HK-2 (cell line): ENCODE results near the gene MTA2.
"Not testable (repeated sequence)": the region's sequence is repeated elsewhere in the genome, so short reads cannot be mapped to it uniquely, and the experiment has no call there.

Experiments
- DNase-seq: peaks from one replicate; pipeline ENCODE4 v3.0.0-alpha.2; 2018; ENCODE audit not compliant: unreplicated experiment

The MTA2 gene

DNA sequence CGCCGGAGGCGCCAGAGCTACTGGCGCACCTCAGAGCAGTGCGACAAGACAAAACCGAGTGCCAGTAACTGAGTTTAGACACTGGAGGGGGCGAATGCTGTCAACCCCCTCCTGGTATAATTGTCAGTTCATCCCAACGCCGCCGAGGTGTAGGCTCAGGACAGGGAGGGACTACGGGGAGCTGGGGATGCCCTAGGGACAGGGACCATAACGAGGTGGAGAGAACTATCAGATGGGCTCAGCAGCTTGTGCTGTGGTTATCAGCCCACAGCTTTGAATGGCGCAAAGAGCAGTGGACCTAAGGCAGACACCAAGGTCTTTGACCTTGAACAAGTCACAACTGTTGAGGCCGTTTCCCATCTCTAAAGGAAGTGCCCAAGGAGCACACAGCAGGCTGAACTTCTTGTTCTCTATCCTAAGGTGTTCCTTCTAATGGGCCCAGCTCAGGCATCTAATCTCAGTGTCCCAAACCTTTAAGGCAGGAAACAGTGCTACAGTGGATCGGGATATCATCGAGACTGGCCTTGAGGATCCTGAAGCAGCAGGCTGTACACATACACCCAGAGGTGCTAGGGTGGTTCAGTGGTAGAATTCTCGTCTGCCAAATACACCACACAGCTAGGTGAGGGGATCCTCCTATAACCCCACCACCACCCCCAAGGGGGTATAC lies 9.4 kb downstream of the MTA2 start:
- DNase-seq: no peak

DNA sequence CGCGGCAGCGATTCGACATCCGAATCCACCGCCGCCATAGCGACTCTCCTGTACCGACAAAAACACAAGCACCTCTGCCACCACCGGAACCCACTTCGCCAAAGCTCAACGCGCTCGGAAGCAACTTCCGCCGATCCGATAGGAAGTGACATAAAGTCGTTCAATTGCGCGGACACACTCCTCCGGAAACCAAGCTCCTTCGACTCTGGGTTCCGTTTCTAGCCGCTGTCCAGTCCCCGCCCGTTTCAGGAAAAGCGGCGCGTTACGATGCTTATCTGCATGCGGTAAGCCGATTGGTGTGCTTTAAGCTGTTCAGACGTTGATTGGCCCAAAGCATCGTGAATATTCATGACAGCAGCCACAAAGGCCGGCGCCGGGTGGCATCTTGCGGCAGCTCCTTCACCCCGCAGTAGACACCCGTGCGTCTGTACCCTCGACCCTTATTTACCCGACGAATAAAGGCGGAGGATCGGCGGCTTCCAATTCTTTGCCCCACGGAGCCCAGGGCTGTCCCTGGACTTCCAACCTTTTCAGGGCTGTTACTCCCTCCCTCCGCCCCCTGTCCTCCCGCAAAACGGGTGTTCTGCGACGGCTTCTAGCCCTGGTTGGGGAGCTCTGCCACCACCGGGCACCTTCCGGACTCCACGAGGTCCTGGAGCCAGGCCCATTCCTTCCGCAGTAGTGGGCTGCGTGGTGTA lies 10.1 kb downstream of the MTA2 start, which contains the start of gene TUT1:
TSS of gene TUT1 (minus strand) at position 76 of the 698 bp plus-strand sequence. CDS start at position 38, 38 bp downstream.
- DNase-seq: peak; percentile 94

DNA sequence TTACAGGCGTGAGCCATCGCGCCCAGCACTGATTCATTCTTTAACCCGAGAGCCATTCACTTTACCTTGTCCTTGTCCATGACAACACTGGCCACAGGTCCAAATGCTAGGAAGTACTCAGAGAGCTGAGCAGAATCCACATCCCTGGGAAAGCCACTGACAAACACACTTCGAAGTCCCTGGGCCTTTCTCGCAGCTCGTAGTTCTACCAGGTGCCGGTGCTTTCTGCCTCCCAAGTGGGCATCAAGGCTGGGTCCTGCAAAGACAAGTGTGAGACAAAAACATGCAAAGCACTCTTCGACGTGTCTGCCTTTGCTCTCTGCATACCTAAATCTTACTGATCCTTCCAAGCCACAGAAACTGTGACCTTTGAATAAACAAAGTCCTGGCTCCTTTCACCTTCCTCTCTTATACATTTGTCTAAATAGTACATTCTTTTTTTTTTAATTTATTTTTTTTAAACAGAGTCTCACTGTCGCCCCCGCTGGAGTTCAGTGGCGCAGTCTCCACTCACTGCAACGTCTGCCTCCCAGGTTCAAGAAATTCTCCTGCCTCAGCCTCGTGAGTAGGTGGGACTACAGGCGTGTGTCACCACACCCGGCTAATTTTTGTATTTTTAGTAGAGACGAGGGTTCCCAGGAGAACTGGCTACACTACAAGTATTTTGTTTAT lies 12.6 kb downstream of the MTA2 start:
- no peak for DNase-seq

DNA sequence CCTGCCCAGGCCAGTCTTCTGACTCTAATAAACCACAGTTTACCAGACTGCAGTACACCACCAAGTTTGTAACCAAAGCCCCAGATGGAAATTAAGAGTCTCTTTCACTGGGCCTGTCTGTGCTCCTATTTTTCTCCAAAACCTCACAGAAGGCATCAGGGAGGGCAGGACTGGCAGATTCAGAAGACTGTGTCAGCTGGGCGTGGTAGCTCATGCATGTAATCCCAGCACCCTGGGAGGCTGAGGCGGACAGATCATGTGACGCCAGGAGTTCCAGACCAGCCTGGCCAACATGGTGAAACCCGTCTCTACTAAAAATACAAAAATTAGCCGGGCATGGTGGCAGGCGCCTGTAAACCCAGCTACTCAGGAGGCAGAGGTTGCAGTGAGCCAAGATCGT lies 16.3 kb downstream of the MTA2 start:
- DNase-seq: not testable (repeated sequence)

DNA sequence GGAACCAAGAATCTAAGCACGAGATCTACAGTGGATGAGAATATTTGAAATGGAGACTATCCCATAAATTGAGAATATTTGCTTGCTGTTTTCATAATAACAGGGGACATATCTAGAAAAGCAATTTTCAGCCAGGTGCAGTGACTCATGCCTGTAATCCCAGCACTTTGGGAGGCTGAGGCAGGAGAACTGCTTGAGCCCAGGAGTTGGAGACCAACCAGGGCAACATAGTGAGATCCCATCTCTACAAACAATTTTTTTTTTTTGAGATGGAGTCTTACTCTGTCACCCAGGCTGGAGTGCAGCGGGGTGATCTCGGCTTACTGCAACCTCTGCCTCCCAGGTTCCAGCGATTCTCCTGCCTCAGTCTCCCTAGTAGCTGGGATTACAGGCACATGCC lies 19.9 kb downstream of the MTA2 start:
- DNase-seq: not testable (repeated sequence)

DNA sequence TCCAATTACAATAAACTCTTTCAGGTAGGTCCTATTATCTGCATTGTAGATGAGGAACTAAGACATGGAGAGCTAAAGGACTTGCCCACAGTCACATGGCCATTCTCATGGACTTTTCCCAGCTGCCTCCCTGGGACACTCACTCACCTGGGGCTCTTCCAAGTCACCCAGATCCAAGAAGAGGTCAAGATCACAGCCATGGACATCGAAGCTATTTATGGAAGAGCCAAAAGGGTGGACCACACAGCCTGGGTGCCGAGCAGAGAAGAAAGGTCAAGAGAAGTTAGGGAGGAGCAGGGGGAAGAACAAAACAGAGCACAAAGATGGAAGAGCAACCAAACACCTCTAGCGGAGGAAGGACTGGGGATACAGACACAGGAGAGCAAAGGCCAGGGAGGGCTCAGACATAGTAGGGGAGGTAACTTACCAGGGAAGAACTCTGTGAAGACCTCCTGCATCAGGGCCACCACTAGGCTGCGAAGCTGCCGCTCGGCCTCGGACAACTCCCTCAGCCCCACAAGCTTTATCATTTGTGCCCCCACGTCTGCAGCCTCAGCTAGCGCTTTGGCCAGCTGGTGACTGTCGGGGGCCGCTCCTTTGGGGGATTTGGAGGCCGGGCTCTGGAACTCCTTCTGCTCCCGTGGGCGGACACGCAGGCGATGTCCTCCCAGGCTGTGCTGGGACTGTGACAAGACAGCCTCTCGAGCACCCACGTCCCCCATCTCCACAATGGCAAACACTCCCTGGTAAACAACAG lies 20.5 kb downstream of the MTA2 start:
- DNase-seq: no peak

DNA sequence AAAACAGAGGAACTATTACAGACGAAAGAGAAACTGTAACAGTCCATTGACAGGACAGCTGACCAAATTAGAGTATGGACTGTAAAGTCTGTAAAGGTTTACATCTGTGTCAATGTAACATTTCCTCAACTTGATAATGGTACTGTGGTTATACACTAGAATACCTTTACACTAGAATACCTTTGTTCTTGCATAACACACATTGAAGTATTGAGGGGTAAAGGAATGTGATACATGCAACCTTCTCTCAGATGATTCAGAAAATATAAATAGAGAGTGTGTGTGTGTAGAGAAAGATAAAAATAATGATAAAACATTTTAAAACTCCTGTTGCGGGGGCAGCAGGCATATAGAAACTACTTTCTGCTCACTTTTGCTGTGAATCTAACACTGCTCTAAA lies 22.4 kb downstream of the MTA2 start:
- DNase-seq: no peak

DNA sequence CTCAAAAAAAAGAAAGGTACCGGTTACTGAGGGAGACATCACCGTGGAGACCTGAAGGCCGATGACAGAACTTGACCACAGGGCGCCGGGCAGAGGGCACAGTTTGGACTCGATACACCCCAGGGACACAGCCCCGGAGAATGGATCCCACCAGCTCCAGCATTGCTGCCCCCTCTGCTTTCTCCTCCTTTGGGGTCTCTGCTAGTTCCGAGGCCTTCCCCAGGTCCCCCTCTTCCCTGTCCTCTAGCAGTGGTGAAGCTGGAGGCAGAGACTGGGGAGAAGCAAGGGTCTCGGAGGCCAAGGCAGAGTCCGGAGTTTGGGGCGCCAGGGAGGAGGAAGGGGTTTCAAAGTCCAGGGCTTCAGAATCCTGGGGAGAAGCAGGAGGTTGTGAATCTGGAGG lies 23.1 kb downstream of the MTA2 start:
- no peak for DNase-seq

DNA sequence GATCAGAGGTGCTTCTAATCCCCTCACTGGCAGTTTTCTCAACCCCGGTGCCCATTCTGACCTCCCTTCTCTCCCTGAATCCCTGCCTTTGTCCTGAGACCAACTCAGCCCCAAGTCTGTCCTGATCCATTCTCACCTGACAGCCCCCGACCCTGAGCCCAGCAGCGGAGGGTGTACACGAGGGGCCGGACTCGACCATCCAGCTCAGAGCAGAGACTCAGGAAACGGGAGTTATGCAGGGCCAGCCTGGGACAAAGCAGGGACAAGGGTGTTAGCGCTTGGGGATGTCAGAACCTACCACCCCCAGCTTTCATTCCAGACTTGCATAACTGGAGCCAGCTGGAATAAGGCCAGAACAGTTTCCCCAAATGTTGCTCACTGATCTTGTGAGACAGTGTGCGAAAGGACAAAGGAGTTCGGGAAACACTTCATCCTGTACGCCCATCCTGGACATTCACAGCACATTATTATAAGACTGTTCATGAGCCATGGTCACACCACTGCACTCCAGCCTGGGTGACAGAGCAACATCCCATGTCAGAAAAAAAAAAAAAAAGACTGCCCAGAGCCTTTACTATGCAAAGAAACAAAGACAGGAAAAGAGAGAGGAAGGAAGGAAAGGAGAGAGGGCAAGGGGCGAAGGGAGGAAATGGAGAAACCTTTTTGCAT lies 24.5 kb downstream of the MTA2 start:
- DNase-seq: no peak

DNA sequence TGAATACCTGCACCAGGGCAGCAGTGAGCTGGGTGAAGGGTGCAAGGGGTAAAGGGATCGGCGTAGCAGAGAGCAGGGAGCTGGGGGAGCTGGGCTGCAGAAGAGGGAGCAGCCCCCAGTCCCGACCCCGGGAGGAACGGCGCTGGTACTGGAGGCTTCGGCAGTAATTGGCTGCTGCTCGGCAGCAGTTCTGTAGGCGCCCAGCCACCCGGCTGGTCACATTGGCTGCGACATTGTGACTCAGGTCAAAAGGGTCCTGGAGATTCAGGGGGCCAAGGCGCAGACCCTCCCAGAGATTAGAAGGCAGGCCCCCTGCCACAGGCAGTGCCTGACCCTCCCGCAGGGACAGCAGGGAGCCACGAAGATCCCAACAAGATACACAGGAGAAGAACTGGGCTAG lies 25.8 kb downstream of the MTA2 start:
- no peak for DNase-seq

DNA sequence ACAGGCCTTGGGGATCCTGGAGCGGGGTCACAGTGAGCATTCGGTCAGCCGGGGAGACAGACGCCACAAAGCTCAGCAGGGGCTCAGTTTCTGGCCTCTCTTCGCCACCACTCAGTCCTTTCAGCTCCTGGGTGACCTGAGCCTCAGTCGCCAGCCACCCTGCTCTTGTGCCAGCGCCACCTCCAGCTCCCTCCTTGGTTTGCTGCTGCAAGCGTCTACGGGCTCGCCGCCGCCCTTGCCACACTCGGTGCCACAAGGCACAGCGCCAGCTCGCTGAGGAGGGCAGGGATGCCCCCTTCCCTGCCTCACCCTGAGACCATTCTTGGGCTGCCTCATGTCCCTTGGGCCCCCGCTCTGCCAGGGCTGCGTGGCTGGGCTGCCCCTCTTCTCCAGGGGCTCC lies 26.5 kb downstream of the MTA2 start:
- no peak for DNase-seq

DNA sequence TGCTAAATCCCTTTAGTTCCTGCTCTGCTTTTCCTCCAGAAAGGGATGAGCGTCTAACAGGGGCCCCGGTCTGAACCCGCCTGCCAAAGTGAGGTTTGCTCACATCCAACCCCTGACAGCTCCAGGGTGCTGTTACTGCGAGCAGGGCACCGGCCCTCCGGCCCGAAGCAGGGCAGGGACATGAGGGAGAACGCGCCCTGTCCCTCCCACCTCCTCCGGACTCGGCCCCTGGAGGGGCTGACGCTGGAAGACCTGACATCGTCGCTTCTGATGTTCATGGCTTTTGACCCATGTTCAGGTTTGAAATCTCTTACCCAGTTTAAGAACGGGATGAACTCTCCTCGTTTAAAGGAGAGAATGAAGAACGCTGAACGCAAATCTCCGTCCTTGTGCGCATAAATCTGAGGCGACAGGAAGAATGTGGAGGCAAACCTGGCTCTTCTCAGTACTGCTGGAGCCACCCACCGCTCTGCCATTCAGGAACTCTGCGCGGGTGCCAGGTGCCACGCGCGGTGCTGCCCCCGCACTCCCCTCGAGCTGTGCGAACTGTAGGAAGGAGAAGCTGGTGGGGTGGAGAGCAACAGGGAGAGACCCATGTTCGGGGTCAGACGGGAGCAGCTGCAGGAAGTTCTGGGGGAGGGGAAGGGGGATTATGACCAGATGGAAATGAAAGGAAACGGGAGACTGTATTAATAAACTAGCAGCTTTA lies 27.1 kb downstream of the MTA2 start:
- no peak for DNase-seq

DNA sequence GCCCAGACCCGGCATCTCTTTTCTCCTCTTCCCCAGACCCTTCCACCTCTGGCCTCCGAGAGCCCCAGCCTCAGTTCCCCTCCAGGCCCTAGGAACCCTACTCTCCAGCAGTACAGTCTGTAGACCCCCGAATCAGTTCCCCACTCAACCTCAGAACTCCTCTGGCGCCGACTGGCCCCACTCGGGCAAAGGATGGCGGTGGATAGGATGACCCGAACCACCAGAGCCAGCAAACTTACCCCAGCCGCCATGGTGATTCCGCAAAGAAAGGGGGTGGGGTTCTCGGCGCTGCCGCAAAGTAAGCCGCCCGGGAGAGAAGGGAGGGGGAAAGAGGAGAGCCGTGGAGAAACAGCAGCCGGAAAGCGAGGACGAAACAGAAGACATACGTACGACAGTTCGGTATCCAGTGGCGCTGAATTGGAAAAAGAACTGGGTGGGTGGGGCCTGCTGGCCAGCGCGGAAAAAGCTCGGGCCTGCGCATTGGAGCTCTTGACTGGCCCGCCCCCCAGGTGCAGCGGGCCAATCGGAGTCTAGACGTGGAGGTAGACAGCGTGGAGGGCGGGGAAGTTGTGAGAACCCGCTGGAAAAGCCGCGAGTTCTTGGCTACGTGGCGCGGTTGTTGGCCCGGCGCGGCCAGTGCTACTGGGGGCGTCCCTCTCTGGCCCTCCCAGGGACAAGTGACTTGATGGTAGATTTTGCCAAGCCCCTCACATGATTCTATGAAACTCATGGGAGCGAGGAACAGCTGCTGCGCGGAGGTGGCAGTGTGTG lies 27.9 kb downstream of the MTA2 start, which contains the start of gene EEF1G:
TSS of gene EEF1G (minus strand) at position 300 of the 771 bp plus-strand sequence. CDS start at position 251, 49 bp downstream.
- peak; percentile 96 for DNase-seq

DNA sequence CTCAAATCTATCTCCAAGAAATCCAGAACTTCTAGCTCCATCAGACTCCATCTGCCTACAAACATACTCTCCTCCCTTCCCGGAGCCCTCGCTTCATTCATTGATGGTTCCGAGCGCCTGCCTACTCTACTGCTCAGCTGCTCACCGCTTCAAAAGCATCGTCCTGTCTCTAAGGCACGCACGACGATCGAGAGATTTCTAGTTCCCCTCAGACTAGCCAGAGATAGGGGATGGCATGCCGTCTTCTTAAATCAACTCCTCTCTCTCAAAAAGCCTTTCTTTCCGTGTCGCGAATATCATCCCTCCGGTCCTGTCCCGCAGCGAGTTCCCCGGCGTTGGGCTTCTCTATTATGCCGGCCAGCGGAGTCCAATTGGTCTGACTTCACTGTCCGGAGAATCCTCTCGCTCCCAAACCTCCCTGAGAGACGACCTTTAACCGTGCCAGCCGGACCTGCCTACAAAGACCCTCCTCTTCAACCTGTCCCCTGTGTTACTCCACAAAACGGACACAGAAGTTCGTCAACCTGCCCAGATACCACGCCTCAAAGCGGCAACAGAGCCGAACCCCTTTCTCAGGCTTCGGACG lies 28.6 kb downstream of the MTA2 start:
- DNase-seq: no peak

DNA sequence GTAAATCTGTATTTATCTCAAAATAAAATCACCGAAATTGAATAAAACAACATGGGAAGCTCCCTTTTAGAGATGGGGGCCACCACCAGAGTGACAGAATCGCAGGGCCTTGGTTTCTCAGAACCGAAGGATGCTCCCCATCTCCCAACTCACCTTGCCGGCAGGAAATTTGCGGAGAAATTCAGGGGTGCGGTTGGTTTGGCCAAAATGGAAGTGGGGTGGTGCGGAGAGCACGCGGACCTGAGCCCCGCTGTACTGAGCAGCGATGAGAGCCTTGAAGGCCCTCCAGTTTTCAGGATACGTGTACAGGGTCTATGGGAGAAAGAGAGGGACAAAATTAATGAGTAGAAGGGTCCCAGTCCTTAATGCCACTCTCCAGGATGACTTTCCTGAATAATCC lies 29.2 kb downstream of the MTA2 start:
- no peak for DNase-seq

DNA sequence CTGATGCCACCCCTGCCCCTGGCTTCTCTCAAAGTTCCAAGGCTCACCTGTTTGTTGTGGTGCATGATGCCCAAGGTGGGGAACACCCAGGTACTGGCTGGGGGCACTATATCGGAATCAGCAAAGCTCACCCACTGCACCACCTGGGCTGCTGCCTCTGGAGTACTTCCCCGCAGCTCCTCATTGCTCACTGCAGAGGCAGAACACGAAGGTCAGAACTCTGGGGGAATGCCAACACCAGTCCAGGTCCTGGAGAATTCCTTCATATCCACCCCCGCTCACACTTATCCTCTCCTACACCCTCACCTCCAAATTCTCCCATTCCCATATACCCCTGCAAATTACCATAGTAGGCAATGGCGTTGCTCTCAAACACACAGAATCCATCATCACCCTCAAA lies 30.2 kb downstream of the MTA2 start:
- not testable (repeated sequence) for DNase-seq

DNA sequence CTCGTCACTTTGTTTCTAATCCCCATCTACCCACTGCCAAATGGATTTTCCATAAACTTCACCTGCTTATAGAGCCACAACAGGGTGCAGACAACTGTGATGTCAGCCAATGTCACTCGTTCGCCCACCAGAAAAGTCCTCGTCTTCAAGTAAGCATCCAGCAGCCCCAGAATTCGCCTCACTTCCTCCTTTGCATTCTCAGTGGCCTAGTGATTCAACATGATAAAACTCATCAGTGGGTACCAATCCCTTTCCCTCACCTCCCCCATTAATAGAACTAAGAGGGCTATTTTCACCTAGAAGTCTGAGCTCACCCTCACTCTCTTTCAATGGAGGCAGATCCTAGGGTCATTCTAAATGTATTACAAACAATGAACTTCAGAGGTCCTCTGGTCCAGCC lies 30.8 kb downstream of the MTA2 start:
- not testable (repeated sequence) for DNase-seq

DNA sequence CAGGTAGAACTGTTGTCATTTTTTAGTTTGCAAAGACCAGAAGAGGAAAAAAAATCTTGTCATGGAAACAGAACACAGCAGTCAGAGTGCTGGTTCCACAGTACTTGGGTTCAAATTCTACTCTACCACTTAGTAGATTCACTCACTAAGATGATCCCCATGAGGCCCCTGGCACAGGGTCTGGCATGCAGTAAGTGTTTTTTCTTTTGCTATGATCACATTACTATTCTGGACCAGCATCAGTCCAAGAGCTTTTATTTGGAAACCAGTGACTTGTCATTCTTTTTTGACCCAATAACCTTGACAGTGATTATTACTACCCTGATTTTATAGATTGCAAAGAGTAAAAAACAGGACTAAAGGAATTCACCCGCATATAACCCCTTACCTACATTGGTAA lies 32.1 kb downstream of the MTA2 start:
- no peak for DNase-seq

DNA sequence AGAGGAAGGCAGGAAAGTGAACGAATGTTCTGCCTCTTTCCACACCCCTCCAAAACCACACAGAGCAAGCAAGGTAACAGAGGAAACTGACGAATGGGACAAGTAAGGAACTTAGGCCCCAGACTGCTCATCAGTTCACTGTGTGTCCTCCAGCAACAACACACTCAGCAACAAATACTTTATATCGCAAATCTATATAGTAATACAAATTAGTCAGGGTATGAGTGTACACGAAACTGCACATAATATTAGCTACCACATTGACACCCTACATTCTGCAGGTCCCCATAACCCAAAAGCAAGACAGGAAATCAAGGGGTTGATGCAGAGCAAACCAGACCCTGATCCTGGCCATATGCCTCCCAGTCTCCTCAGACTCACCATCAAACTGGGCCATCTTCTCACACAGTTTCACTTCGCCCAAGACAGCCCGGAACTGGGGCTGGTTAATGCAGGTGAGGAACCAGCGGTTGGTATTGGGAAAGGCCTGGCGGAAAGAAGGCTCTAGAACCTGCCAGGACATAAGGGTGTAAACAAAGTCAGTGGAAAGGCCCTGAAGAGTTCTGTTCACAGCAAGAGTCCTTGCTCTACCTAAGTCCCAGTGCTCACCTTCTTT lies 34.5 kb downstream of the MTA2 start:
- DNase-seq: no peak
